GM19372 (cell line): ENCODE results near the gene KCTD13.
"Not testable (repeated sequence)": the region's sequence is repeated elsewhere in the genome, so short reads cannot be mapped to it uniquely, and the experiment has no call there.

Experiments used
- ATAC-seq: cut with Tn5 transposase; IDR thresholded peaks from one replicate; pipeline ENCODE4 v1.9.1; 2021; ENCODE audit warnings: mild to moderate bottlenecking, low read depth, moderate library complexity; ENCODE audit not compliant: unreplicated experiment

Gene KCTD13, protein sequence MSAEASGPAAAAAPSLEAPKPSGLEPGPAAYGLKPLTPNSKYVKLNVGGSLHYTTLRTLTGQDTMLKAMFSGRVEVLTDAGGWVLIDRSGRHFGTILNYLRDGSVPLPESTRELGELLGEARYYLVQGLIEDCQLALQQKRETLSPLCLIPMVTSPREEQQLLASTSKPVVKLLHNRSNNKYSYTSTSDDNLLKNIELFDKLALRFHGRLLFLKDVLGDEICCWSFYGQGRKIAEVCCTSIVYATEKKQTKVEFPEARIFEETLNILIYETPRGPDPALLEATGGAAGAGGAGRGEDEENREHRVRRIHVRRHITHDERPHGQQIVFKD

DNA sequence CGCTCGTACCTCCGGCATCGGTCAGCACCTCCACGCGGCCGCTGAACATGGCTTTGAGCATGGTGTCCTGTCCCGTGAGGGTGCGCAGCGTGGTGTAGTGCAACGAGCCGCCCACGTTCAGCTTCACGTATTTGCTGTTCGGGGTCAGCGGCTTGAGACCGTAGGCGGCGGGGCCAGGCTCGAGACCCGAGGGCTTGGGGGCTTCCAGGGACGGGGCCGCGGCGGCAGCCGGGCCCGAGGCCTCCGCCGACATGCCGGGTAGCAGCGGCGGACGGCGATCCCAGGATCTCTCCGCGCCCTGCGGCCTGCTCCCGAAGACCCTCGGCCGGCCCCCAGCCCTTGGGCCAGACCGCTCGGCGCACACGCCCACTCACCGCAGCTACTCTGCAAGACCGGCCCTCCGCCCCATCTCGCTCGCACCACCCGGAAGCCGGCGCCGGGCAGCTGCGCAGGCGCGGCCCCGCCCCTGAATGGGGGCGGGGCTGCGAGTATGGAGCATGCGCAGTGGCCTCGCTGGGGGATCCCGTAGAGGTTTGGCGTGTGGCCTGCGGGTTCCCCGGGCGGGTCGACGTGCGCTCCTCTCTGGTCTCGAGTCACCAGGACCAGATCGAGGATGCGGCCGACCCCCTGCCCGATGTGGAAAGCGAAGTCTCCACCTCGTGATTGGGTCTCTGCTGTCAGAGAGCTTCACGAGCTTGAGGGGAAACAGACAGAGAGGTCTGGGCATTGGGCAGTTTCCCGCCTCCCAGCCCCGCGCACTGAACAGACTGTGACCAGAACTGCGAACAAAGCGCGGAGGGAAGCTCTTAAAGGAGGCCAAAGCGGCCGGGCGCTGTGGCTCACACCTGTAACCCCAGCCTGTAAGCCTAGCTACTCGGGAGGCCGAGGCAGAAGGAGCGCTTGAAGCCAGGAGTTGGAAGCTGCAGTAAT is at the start of gene KCTD13:
Gene KCTD13 (minus strand): TSS at position 446 of the 930 bp plus-strand sequence. CDS start 193 bp downstream, at position 253.
- ATAC-seq: peak; percentile 95

DNA sequence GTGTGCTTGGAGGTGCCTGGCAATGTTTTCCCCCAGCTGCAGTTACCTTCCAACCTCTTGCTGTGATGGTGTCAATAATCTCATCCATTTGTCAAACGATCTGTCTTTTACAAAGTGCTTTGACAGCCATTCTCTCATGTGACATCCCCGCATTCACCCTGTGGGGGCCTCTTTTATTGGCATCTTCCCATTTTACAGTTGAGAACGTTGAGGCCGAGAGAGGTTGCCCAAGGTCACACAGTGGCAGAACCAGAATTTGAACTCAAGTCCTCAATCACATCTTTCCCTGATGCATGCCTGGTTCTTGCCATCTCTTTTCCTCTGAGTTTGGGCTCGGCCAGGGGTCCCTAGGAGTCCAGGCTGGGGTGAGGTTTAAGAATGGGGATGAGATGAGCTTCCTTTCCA is 49.1 kb upstream of the KCTD13 start:
- ATAC-seq: no peak

DNA sequence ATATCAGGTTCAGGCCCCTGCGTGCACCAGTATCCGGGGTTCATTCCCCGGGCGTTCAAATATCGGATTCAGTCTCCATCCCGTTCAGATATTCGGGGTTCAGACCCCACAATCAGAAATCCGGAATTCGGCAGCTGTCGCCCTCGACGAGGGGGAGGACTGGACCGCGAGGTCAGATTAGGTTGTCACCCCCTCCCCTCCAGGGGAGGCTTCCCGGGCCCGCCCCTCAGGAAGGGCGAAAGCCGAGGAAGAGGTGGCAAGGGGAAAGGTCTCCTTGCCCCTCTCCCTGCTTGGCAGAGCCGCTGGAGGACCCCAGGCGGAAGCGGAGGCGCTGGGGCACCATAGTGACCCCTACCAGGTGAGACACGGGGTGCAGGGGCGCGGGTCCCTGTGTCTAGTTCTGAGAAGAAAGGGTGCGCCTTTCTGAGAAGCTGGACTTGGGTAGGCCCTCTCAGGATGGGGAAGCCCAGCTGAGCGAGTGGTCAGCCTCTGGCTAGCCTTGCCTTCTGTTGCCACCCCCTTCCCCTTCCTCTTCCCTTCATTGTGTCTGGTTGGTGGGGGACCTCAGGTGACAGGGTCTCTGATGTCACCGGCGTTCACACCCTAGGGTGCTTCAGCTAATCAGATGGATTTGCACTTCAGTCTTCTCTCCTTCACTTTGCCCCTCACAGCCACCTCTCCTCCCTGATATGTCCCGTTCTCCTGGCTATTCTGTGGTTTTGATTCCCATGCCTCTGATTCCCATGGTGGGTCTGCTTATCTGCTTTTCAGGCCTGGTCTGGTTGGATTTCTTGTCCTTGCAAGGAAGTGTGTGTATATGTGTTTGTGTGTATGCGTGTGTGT is 48.5 kb upstream of the KCTD13 start:
- no peak for ATAC-seq

DNA sequence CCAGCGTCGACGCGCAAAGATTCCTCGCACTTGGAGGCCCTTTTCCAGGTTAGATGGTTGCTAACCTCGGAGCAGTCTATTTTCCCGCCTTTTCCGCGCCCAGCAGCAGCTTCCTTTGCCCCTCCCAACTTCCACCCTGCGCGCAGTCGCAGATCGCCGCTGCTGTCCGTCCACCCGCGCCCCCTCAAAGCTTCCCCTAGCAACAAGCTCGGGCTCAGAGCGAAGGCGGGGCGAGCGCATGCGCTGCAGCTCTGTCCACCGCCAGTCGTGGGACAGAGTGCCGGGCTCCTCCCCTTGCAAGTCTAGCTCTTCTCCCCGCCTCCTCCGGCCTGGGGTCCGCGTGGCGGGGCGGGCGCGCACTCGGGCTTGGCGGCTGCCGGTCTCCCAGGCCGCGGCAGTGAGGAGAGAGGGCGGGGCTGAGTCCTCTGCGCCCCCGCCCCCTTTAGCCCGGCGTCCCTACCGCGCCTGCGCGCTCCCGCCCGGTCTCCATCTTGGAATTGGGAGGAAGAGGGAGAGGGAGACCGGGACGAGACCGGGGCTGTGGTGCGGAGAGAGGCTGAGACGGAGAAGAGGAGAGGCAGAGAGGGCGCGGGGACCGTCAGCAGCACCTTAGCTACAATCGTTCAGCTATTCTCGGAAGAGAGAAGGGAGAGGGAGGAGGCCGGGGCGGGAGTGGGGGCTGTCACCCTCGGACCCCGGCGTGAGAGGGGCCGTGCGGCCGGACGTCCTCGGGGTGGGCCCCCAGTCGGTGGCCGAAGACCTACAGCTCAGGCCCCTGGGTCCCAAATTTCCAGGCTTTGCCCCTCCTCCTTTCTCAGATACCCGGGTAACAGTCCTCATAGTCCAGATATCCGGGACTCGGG is 47.6 kb upstream of the KCTD13 start, which contains the start of gene TAOK2:
Gene TAOK2 (plus strand): TSS at position 485 of the 863 bp plus-strand sequence. CDS start 3,905 bp downstream, outside the sequence.
- peak; percentile 95 for ATAC-seq

DNA sequence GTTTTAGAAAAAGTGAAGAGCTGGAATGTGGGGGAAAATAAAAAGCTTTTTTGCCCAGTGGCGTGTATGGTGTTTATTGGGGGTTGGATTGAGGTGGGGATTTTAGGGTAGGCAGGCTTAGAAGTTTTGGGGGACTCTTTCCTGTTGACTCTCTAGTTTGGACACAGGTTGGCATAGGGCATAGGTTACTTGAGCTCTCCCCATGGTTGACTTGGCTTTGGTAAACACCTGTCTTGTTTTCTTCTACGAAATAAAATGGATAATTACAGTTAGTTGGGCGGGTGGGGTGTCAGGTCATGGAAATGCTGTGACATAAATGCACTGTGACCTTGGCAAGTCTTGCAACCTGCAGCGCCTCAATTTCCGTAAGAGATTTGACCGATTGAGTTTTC is 47.0 kb upstream of the KCTD13 start:
- no peak for ATAC-seq

DNA sequence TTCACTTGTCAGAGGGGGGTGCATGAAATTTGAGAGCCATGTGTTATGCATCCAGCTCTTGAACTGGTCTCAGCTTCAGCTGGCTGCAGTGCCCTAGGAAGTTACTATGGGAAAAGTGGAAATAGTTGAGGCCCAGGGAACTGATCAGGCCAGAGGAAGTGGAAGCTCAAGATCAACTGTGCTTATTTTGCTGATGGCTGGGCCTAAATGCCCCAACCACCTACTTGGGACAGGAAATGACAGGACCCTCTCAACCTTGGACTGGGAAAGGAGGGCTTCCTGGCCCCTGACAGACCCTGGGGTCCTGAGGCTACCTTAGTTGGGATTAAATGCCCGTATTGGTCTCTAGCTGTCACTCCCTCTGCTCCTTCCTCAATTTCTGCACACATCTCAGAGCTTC is 46.5 kb upstream of the KCTD13 start:
- ATAC-seq: no peak

DNA sequence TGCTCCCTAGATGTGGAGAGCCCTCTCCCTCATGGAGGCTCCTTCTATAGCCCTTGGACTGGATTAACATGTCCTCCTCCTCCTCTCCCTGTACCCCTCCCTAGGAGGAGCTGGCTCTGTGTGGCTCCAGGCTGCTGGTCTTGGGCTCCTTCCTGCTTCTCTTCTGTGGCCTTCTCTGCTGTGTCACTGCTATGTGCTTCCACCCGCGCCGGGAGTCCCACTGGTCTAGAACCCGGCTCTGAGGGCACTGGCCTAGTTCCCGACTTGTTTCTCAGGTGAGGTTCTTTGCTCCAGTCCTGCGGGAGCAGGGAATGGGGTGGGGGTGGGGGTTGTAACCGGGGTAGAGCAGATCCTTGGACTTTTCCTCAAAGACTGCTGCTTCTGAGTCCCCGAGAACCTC is 45.3 kb upstream of the KCTD13 start:
- no peak for ATAC-seq

DNA sequence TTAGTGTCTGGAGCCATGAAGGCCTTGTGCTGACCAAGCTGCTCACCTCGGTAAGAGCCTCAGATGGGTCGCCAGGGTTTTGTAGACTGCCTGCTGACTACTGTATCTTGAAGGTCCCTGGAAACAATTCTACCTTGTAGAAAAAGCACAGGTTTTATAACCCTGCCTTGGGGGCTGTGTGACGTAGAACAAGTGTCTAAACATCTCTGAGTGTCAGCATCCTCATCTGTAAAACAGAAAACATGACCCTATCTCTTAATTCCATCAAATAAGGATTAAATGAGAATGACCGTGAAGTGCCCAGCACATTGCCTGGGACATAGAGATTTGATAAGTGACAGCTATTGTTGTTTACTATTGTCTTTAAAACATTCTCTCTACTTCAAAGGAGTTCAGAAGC is 42.2 kb upstream of the KCTD13 start:
- no peak for ATAC-seq

DNA sequence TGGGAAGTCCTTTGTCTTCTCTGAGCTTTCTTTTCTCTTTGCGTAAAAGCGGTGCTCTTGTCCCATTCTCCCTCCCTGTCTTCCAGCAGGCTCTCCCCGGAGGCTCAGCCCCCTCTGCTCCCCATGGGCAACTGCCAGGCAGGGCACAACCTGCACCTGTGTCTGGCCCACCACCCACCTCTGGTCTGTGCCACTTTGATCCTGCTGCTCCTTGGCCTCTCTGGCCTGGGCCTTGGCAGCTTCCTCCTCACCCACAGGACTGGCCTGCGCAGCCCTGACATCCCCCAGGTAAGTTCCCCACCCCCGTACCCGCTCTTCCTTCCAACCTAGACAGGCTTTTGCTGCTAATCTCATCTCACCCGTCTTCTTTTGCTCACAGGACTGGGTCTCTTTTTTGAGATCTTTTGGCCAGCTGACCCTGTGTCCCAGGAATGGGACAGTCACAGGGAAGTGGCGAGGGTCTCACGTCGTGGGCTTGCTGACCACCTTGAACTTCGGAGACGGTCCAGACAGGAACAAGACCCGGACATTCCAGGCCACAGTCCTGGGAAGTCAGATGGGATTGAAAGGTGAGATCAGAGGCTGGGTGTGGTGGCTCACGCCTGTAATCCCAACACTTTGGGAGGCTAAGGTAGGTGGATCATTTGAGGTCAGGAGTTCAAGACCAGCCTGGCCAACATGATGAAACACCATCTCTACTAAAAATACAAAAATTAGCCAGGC is 37.2 kb upstream of the KCTD13 start:
- ATAC-seq: no peak

DNA sequence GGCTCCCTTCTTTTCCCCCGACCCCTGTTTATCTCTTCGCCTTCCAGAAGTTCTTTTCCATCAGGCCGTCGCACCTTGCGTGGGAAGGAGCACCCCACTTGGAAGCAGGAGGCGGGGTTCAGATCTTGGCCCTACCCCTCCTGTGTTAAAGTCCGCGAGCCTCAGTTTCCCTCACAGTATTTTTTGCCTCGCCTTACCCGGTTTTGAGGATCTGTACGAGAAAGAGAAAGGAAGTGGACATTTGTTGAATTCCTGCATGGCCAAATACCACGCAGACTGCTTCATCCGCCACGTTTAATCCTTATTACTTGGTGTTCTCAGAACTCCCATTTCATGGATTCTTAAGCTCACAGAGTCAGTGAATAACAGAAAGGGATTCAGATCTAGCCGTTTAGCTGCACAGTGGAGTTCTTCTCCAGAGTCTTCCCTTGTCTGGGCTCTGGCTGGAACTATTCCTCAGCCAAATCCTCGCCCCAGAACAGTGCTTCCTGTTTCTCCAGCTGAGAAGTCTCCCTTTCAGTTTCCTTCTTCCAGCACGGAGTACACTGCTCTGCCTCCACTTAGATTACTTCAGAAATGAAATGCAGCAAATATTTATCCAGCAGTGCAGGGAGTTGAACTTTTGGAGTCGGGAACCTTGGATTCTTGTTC is 36.4 kb upstream of the KCTD13 start:
- no peak for ATAC-seq

DNA sequence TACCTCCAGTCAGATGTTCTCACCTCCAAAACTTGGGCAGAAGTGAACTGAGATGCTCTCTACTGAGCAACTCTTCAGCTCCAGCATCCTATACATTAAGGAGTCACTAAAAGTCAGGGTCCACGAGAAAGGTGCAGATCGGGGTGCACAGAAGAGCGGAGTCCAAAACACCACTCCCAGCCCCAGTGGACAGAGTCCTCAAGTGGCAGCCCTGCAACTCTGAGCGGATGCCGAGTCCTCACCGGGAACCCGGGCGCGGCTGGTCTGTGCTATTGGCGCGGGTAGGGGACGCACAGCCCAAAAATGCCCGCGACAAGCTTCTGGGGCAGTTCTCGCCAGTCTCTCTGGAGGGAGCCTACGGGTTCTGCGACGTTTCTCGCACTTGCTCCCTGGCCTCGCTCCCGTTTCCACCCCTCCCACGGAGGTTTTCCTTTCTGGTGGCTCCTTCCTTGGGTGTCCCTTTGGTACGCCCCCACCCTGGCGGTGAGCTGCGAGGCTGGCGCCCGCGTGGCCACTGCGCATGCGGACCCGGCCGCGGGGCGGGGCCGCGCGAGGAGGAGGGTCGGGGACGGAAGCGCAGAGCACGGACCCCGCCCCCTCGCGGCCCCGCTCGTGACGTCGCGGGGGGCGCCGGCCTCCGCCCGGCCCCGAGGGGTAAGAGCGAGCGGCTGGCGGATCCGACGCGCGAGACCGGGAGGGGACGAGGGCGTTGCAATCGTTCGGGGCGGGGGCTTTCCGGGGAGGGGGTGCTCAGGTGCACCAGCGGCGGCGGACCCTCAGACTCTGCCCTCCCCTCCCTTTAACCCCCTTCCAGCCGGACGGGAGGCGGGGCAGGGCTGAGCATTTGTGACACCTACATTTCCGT is 35.7 kb upstream of the KCTD13 start, which contains the start of gene TMEM219:
Gene TMEM219 (plus strand): TSS at position 601 of the 865 bp plus-strand sequence. CDS start 1,065 bp downstream, outside the sequence.
- ATAC-seq: peak; percentile 90

DNA sequence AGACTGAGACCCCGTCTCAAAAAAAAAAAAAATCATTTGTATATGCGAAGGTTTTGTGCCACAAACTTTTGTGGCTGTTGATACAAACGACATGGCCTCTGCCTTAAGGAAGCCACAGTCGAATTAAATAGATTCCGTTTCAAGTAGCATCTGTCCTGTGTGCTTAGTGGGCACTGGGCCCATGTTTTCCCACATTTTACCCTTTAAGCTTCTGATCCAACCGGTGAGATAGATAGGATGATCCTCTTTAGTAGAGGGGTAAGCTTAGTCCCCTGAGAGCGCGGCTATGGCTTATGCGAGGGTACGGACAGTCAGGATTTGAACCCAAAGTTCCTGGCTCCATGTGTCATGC is 35.1 kb upstream of the KCTD13 start:
- no peak for ATAC-seq

DNA sequence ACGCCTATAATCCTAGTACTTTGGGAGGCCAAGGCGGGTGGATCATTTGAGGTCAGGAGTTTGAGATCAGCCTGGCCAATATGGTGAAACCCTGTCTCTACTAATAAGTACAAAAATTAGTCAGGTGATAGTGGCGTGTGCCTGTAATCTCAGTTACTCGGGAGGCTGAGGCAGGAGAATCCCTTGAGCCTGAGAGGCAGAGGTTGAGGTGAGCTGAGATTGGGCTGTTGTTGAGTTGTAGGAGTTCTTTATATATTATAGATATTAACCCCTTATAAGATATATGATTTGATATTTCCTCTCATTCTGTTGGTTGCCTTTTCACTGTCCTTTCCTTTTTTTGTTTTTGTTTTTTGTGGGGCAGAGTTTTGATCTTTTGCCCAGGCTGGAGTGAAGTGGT is 33.8 kb upstream of the KCTD13 start:
- ATAC-seq: not testable (repeated sequence)

DNA sequence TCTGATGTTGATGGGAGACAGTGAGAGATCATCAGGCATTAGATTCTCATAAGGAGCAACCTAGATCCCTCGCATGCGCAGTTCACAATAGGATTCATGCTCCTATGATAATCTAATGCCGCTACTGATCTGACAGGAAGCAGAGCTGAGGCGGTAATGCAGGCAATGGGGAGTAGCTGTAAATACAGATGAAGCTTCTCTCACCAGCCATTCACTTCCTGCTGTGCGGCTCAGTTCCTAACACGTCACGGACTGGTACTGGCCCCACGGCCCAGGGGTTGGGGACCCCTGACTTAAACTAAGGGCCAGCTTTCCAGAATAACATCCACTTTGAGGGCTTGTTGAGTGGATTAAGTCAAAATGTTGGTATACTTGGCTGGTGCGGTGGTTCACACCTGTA is 33.3 kb upstream of the KCTD13 start:
- no peak for ATAC-seq

DNA sequence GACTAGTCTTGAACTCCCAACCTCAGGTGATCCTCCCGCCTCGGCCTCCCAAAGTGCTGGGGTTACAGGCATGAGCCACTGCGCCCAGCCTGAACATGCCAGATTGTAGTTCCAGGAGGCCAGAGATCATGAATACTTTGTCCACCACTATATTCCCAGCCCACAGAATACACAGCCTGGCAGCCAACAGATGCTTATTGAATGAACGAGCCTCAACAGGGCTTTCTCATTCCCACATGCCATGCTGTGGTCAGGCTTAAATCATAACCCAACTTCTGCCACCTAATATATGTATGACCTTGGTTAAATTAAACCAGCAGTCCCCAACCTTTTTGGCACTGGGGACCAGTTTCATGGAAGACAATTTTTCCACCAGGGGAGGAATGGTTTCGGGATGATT is 32.7 kb upstream of the KCTD13 start:
- no peak for ATAC-seq

DNA sequence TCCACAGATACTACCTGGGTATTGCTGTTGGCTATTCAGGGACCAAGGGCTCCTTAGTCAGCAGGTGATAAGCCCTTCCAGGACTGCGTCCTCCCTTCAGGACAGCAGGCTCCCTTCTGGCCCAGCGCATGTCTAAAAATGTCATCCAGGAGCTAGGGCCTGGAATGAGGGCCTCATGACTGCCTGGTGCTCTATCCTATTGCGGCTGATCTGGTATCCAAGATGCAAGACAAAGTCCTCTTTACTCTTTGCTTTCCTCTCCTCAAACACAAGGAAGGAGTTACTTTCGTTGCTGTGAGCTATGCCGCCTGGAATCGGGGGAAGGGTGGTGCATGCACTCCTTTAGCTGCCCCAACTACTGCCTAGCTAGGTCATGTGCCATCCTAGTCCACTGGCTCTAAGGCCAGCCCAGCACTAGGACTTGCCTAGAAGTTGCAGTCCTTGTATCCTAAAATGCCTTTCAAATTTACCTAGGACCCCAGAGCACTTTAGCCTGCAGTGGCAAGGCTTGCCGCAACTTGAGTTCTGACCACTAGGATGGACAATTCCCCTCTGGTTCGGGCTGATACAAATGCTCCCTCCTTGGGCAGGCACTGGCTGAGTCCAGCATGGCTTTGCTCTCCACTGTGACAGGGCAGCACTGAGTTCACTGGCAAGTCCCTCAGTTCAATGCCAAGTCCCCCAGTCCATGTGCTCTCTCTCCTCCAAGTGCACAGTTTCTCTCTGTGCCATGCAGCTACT is 25.8 kb upstream of the KCTD13 start:
- ATAC-seq: no peak
